H7 (cell line): ENCODE data around the gene CMTM4. TPM values are rescaled to one million over a fixed set of nuclear protein-coding genes. Genes with fewer than 3 reads are reported as not detected.
"Not testable (repeated sequence)": the region's sequence is repeated elsewhere in the genome, so short reads cannot be mapped to it uniquely, and the experiment has no call there.

Experiments used
- DNase-seq: peaks from one replicate; pipeline ENCODE4 v3.0.0; 2012
- H3K27me3 ChIP-seq: 2 replicates; pipeline ENCODE4 v1.6.0; 2011; ENCODE audit warnings: mild to moderate bottlenecking, low read length; ENCODE audit not compliant: control insufficient read depth, insufficient read depth
- H3K36me3 ChIP-seq: replicated peaks from 2 replicates; pipeline ENCODE4 v1.5.1; 2011; ENCODE audit warnings: low read length; ENCODE audit not compliant: control insufficient read depth, insufficient read depth
- H3K4me3 ChIP-seq: 2 replicates; pipeline ENCODE4 v1.5.1; 2011; ENCODE audit warnings: low read depth, mild to moderate bottlenecking, control low read depth, low read length, moderate library complexity; ENCODE audit not compliant: insufficient read depth
- total RNA-seq: library from RNA; depleted of rRNA; stranded (reverse); fragments of >200 nt; shearing (Covaris generic); gene quantifications from 2 replicates; pipeline ENCODE4 v1.2.3, GENCODE V29; 2014

CMTM4 gene
- total RNA-seq, 1 experiment from 2014 or later = 23.2 TPM

GRCh38 chr16:66596986-66597848 lies 99.3 kb downstream of the CMTM4 start:
- no peaks in the 10 kb centered on the region for H3K36me3 ChIP-seq
- no peak overlapping the region for H3K4me3 ChIP-seq

GRCh38 chr16:66596559-66596958 lies 100.0 kb downstream of the CMTM4 start:
- H3K4me3 ChIP-seq, H3K36me3 ChIP-seq, H3K27me3 ChIP-seq, DNase-seq: not testable (repeated sequence)

More at GRCh38 chr16:66596986-66597848, 99.3 kb downstream of the CMTM4 start:
- DNase-seq = no peak
- H3K27me3 ChIP-seq = no peaks in the 10 kb centered on the region

- Histone ChIP-seq H3K36me3 (no peaks in the 10 kb centered on the region), H3K27me3 (no peaks in the 10 kb centered on the region), H3K4me3 (no peak overlapping the region)
- no peak for DNase-seq
These were observed 101.8 kb downstream of the CMTM4 start for GRCh38 chr16:66594739-66595138.

- Histone ChIP-seq H3K27me3 (no peaks in the 10 kb centered on the region), H3K4me3 (no peak overlapping the region), H3K36me3 (no peaks in the 10 kb centered on the region)
- DNase-seq = no peak
These were observed 103.7 kb downstream of the CMTM4 start for GRCh38 chr16:66592814-66593213.

- no peak for DNase-seq
- Histone ChIP-seq H3K4me3 (no peak overlapping the region), H3K36me3 (no peaks in the 10 kb centered on the region), H3K27me3 (no peaks in the 10 kb centered on the region)
These were observed 104.3 kb downstream of the CMTM4 start for GRCh38 chr16:66592241-66592640.

GRCh38 chr16:66591018-66591417 lies 105.5 kb downstream of the CMTM4 start:
- H3K27me3 ChIP-seq = no peaks in the 10 kb centered on the region
- H3K4me3 ChIP-seq = no peak overlapping the region
- DNase-seq = no peak
- H3K36me3 ChIP-seq = no peaks in the 10 kb centered on the region

- H3K4me3 ChIP-seq = no peak overlapping the region
- H3K36me3 ChIP-seq = no peaks in the 10 kb centered on the region
- DNase-seq = no peak
- no peaks in the 10 kb centered on the region for H3K27me3 ChIP-seq
These were observed 106.2 kb downstream of the CMTM4 start for GRCh38 chr16:66590322-66590721.

GRCh38 chr16:66588981-66589713 lies 107.4 kb downstream of the CMTM4 start:
- Histone ChIP-seq H3K4me3 (no peak overlapping the region), H3K27me3 (no peaks in the 10 kb centered on the region), H3K36me3 (no peaks in the 10 kb centered on the region)
- peak; percentile 87 for DNase-seq

GRCh38 chr16:66587881-66588600 lies 108.5 kb downstream of the CMTM4 start:
- Histone ChIP-seq H3K27me3 (no peaks in the 10 kb centered on the region), H3K36me3 (no peaks in the 10 kb centered on the region), H3K4me3 (no peak overlapping the region)
- no peak for DNase-seq

GRCh38 chr16:66585481-66586239 lies 110.9 kb downstream of the CMTM4 start:
- Histone ChIP-seq H3K36me3 (no peaks in the 10 kb centered on the region), H3K4me3 (no peak overlapping the region)
- no peak for DNase-seq

GRCh38 chr16:66581246-66581952 lies 115.1 kb downstream of the CMTM4 start:
- peaks cover 27% of the 10 kb centered on the region; the same call in 1 of the 2 replicates for H3K27me3 ChIP-seq
- no peak for DNase-seq

More at GRCh38 chr16:66585481-66586239, 110.9 kb downstream of the CMTM4 start:
- H3K27me3 ChIP-seq = no peaks in the 10 kb centered on the region

GRCh38 chr16:66580605-66581209 lies 115.8 kb downstream of the CMTM4 start:
- peaks cover 27% of the 10 kb centered on the region; the same call in 1 of the 2 replicates for H3K27me3 ChIP-seq
- peak; percentile 67 for DNase-seq

More at GRCh38 chr16:66581246-66581952, 115.1 kb downstream of the CMTM4 start:
- Histone ChIP-seq H3K4me3 (no peak overlapping the region), H3K36me3 (no peaks in the 10 kb centered on the region)

More at GRCh38 chr16:66580605-66581209, 115.8 kb downstream of the CMTM4 start:
- Histone ChIP-seq H3K4me3 (no peak overlapping the region), H3K36me3 (no peaks in the 10 kb centered on the region)
